RWPE1 (cell line): Measurements from ENCODE around the gene TSKU.

Source experiments
- CTCF ChIA-PET: fragments of 350-600 bp; sonication (Branson Sonifier 250); formaldehyde crosslinking; extraction: SDS; loops from one replicate; lab custom pipeline; 2021; lab: Yijun Ruan, JAX
- POLR2A ChIA-PET: fragments of 400-600 bp; formaldehyde crosslinking; extraction: SDS; loops from one replicate; lab custom pipeline; 2020; ENCODE audit warnings: antibody characterized with exemption; ENCODE audit not compliant: low non-redundant PET; lab: Yijun Ruan, JAX
- DNase-seq: peaks from one replicate; pipeline ENCODE4 v3.0.0; 2012; ENCODE audit warnings: low spot score
- H3K27ac ChIP-seq: fragments of 450-650 bp; 2 replicates; pipeline ENCODE4 v1.5.1; 2017
- CTCF ChIP-seq: fragments of 450-650 bp; conservative IDR thresholded peaks from 2 replicates; pipeline ENCODE4 v1.5.1; 2017; ENCODE audit warnings: low read depth, mild to moderate bottlenecking

Gene TSKU

DNA sequence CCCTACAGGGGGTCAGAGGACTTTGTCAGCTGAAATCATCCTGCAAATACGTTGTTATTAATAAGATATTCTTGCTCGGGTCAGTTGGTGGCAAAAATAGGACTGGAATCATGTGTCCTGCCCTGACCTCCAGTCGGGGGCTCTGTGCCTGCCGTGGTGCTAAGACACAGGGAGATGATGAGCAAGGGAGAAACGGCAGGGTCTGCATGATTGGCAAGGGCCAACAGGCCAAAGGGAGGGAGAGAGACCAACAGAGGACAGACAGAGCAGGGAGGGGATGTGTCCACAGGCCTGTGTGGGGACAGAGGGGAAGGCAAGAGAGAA is 10.4 kb upstream of the TSKU start:
- ChIA-PET POLR2A (no interaction called here), CTCF (no interaction called here)
- no peak for DNase-seq
- peak overlapping the region; percentile 84 for H3K27ac ChIP-seq
- TF ChIP-seq CTCF = no peak

DNA sequence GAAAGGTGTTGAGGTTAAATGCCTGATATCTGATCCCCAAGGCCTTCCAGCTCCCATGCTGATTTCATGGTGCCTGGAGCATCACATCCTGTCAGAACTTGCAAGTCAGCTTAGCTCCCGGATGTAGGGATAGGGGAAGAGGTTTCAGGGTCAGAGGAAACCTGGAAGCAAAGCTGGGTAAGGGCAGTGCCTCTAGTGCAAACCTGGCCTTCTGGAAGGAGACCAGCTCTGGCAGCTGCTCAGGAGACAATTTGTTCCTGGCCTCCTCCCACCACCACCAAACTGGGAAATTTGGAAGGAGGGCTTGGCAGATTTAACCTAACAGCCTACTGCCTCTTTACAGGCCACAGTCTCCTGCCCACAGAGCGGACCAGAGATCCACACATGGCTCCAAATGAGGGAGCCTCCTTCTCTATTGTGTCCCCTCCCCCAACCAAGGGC is 9.2 kb upstream of the TSKU start:
- DNase-seq = peak; percentile 31
- ChIA-PET POLR2A (interaction anchor here (0.8 to 1.0 kb wide), 2 partner anchors 9 to 10 kb away, joined by 3 read pairs; partner anchors contain the start of gene TSKU), CTCF (no interaction called here)
- no peak for TF ChIP-seq CTCF
- H3K27ac ChIP-seq = peak overlapping the region; percentile 84

GRCh38 chr11:76776472-76776871 is 6.7 kb upstream of the TSKU start:
- CTCF ChIA-PET = no interaction called here

DNA sequence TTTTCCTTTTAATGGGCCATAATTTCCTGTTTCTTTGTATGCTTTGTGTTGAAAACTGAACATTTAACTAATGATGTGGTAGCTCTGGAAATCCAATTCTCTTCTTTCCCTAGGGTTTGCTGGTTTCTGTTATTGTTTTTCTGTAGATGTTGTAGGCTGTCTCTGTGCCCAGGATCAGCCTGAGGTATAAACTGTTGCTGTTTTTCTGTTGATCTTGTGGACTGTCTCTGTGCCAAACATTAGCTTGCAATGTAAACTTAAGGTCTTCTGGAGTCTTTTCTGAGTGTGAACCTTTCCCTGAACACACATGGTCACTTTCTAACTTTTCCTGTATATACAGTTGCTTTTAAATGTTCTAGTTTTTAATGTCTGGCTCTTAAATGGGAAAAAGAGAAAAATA is 5.9 kb upstream of the TSKU start:
- POLR2A ChIA-PET = no interaction called here
- TF ChIP-seq CTCF = no peak
- CTCF ChIA-PET = interaction anchor here (0.6 kb wide), 2 partner anchors 110 to 306 kb away, joined by 3 to 4 read pairs; no protein-coding TSS in a partner anchor
- no peak overlapping the region for H3K27ac ChIP-seq
- no peak for DNase-seq

More at GRCh38 chr11:76776472-76776871, 6.7 kb upstream of the TSKU start:
- H3K27ac ChIP-seq = no peak overlapping the region
- DNase-seq = no peak
- POLR2A ChIA-PET = no interaction called here
- TF ChIP-seq CTCF = no peak

DNA sequence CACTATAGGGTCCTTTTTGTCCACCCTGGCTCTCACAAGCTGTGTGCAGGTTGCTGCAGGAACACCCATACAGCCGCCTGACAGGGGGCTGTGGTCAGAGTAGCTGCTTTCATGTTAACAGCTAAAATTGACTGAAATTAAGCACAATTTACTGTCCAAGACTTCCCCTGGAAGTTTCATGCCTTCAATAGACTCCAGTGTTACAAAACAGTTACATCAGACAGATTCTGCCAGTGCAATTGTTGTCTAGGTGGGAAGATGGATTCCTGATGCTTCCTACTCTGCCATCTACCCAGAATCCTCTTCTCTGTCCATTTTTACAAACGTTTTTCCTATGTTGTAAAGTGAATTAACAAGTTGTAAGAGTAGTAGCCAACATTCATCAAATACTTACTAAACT is 5.3 kb upstream of the TSKU start:
- TF ChIP-seq CTCF = no peak
- no peak overlapping the region for H3K27ac ChIP-seq
- no peak for DNase-seq
- ChIA-PET POLR2A (no interaction called here), CTCF (no interaction called here)

DNA sequence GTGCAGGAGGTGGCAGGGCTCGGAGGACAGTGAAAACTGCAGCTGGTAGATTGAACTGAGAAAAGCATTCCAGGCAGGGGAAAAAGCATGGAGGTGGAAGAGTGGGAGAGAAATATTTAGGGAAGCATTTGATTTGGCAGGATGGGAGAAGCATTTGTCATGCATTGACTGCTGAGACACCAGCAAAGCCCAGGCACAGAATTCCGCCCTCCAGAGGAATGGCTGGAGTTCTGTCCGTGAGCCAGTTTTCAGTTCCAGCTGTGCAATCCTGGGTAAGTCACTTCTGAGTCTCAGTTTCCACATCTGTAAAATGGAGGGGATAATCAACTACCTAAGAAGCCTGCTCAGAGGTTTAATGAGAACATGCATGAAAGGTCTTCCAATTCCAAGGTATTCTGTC is 4.3 kb upstream of the TSKU start:
- CTCF ChIA-PET = interaction anchor here (0.6 to 0.7 kb wide), 2 partner anchors 377 to 541 kb away, joined by 3 read pairs; no protein-coding TSS in a partner anchor
- POLR2A ChIA-PET = no interaction called here
- no peak overlapping the region for H3K27ac ChIP-seq
- no peak for DNase-seq
- TF ChIP-seq CTCF = no peak
